ENCODE data around the gene TFF1. TPM values are rescaled to one million over a fixed set of nuclear protein-coding genes. Genes with fewer than 3 reads are reported as not detected.

The TFF1 gene
- total RNA-seq, 1 donor from 2014 or later: not detected

- H3K79me2 ChIP-seq (ENCODE audit: low read depth): no peaks in the 10 kb centered on the region
- H3K4me2 ChIP-seq: no peak overlapping the region
- H3K4me1 ChIP-seq: no peaks in the 10 kb centered on the region
- H3K4me3 Mint-ChIP-seq: no peak overlapping the region
- no peaks in the 10 kb centered on the region for H4K20me1 ChIP-seq (ENCODE audit: low read depth)
- no peak for DNase-seq (ENCODE audit: low spot score)
- no peaks in the 10 kb centered on the region for H3K36me3 Mint-ChIP-seq
- H3K4me1 Mint-ChIP-seq: peaks cover 19% of the 10 kb centered on the region
- no peaks in the 10 kb centered on the region for H3K9me3 ChIP-seq (ENCODE audit: low read depth)
- no peak overlapping the region for H3K9ac ChIP-seq
- no peak for TF ChIP-seq EZH2phosphoT487 (IDR thresholded peaks at IDR 0.05)
- TF ChIP-seq, protein P1, sequence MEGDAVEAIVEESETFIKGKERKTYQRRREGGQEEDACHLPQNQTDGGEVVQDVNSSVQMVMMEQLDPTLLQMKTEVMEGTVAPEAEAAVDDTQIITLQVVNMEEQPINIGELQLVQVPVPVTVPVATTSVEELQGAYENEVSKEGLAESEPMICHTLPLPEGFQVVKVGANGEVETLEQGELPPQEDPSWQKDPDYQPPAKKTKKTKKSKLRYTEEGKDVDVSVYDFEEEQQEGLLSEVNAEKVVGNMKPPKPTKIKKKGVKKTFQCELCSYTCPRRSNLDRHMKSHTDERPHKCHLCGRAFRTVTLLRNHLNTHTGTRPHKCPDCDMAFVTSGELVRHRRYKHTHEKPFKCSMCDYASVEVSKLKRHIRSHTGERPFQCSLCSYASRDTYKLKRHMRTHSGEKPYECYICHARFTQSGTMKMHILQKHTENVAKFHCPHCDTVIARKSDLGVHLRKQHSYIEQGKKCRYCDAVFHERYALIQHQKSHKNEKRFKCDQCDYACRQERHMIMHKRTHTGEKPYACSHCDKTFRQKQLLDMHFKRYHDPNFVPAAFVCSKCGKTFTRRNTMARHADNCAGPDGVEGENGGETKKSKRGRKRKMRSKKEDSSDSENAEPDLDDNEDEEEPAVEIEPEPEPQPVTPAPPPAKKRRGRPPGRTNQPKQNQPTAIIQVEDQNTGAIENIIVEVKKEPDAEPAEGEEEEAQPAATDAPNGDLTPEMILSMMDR (IDR thresholded peaks at IDR 0.05): no peak
- no peak for TF ChIP-seq EZH2 (IDR thresholded peaks at IDR 0.05)
- H3K27ac Mint-ChIP-seq: peak overlapping the region; percentile 24
- H3K27me3 ChIP-seq: no peaks in the 10 kb centered on the region
- H3K27me3 Mint-ChIP-seq (ENCODE audit: insufficient read depth, low read depth): peaks cover 4% of the 10 kb centered on the region
- H3K36me3 ChIP-seq: no peaks in the 10 kb centered on the region
- H3K27ac ChIP-seq: no peak overlapping the region
- H2AFZ ChIP-seq (replicated peaks): no peak overlapping the region
- H3F3A ChIP-seq (ENCODE audit: low read depth): peaks cover 4% of the 10 kb centered on the region
- H3K9me3 Mint-ChIP-seq: no peaks in the 10 kb centered on the region
- no peak overlapping the region for H3K4me3 ChIP-seq
These were observed 47.7 kb upstream of the TFF1 start for GRCh38 chr21:42414066-42414465.

DNA sequence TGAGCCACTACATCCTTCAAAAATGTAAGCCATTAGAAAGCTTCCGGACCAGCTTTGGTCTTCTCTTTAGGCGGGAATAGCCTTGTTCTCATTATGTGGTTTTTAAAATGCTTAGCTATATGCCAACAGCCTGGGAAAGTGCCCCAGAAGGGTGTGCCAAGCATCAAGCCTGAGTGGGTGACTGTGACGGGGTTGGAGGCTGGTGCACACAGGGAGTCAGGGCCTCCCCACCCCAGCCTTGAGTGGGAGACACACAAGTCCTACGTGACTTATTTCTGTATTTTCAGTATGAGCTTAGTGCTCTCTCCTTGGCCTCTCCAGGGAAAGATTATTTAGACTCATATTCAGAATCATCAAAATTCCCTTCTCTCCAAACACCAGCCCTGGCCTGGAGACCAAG is 47.2 kb upstream of the TFF1 start:
- Histone ChIP-seq H3K79me2 (ENCODE audit: low read depth) (no peaks in the 10 kb centered on the region), H3K27ac (no peak overlapping the region), H3K36me3 (no peaks in the 10 kb centered on the region), H4K20me1 (ENCODE audit: low read depth) (no peaks in the 10 kb centered on the region), H3K4me2 (no peak overlapping the region), H3F3A (ENCODE audit: low read depth) (peaks cover 4% of the 10 kb centered on the region), H3K9ac (no peak overlapping the region), H3K4me3 (no peak overlapping the region), H2AFZ (replicated peaks) (no peak overlapping the region), H3K27me3 (no peaks in the 10 kb centered on the region), H3K9me3 (ENCODE audit: low read depth) (no peaks in the 10 kb centered on the region), H3K4me1 (no peaks in the 10 kb centered on the region)
- H3K27me3 Mint-ChIP-seq (ENCODE audit: insufficient read depth, low read depth): peaks cover 4% of the 10 kb centered on the region
- H3K4me1 Mint-ChIP-seq: peaks cover 21% of the 10 kb centered on the region
- no peaks in the 10 kb centered on the region for H3K9me3 Mint-ChIP-seq
- no peak overlapping the region for H3K4me3 Mint-ChIP-seq
- no peak for DNase-seq (ENCODE audit: low spot score)
- H3K36me3 Mint-ChIP-seq: no peaks in the 10 kb centered on the region
- no peak for TF ChIP-seq EZH2 (IDR thresholded peaks at IDR 0.05)
- TF ChIP-seq, protein P1 (IDR thresholded peaks at IDR 0.05): no peak
- no peak for TF ChIP-seq EZH2phosphoT487 (IDR thresholded peaks at IDR 0.05)
- H3K27ac Mint-ChIP-seq: peak overlapping the region; percentile 9

GRCh38 chr21:42413093-42413492 is 46.8 kb upstream of the TFF1 start:
- no peaks in the 10 kb centered on the region for H4K20me1 ChIP-seq (ENCODE audit: low read depth)
- H3K9me3 ChIP-seq (ENCODE audit: low read depth): no peaks in the 10 kb centered on the region
- peaks cover 21% of the 10 kb centered on the region for H3K4me1 Mint-ChIP-seq

More at GRCh38 chr21:42413093-42413492, 46.8 kb upstream of the TFF1 start:
- H3K27me3 Mint-ChIP-seq (ENCODE audit: insufficient read depth, low read depth): peaks cover 4% of the 10 kb centered on the region
- H3K4me3 Mint-ChIP-seq: no peak overlapping the region
- Histone ChIP-seq H2AFZ (replicated peaks) (no peak overlapping the region), H3K4me1 (no peaks in the 10 kb centered on the region), H3K4me2 (no peak overlapping the region), H3K4me3 (no peak overlapping the region), H3K36me3 (no peaks in the 10 kb centered on the region), H3K27ac (no peak overlapping the region), H3K9ac (no peak overlapping the region), H3F3A (ENCODE audit: low read depth) (peaks cover 4% of the 10 kb centered on the region), H3K79me2 (ENCODE audit: low read depth) (no peaks in the 10 kb centered on the region), H3K27me3 (no peaks in the 10 kb centered on the region)
- no peaks in the 10 kb centered on the region for H3K36me3 Mint-ChIP-seq
- no peaks in the 10 kb centered on the region for H3K9me3 Mint-ChIP-seq
- TF ChIP-seq, protein P1 (IDR thresholded peaks at IDR 0.05): no peak
- TF ChIP-seq EZH2 (IDR thresholded peaks at IDR 0.05): no peak
- TF ChIP-seq EZH2phosphoT487 (IDR thresholded peaks at IDR 0.05): no peak
- DNase-seq (ENCODE audit: low spot score): no peak
- peak overlapping the region; percentile 9 for H3K27ac Mint-ChIP-seq

Measured in neural progenitor cell (in vitro differentiated cells).